ENCODE data around the gene PRRT1. TPM values are rescaled to one million over a fixed set of nuclear protein-coding genes. Genes with fewer than 3 reads are reported as not detected.
A peak's percentile ranks its signal among the peaks of the same experiment; 100 is the strongest.

Gene PRRT1
- polyA plus RNA-seq, 1 experiment, result 0.27 TPM

GRCh38 chr6:32179766-32180405 lies 28.1 kb upstream of the PRRT1 start:
- H3K27ac ChIP-seq (ENCODE audit: low read depth, low read length), result no peak overlapping the region
- no peak overlapping the region for H3K4me3 ChIP-seq (ENCODE audit: low read depth, low read length)
- no peaks in the 10 kb centered on the region for H3K27me3 ChIP-seq (ENCODE audit: control insufficient read depth, insufficient read depth, low read length)
- DNase-seq (ENCODE audit: low read depth, low spot score), result no peak
- ChIA-PET CTCF (interaction anchor here (1.6 kb wide), 1 partner anchor 15 kb away, joined by 13 read pairs; no protein-coding TSS in a partner anchor), POLR2A (interaction anchor here (1.0 kb wide), 1 partner anchor 10 kb away, joined by 4 read pairs; the partner anchor contains the start of gene PBX2)
- no peak for TF ChIP-seq CTCF (IDR thresholded peaks at IDR 0.05; ENCODE audit: low read depth, low read length)
- H3K9me3 ChIP-seq (ENCODE audit: control insufficient read depth, insufficient read depth, low read length), result peaks cover 3% of the 10 kb centered on the region; the same call in 1 of the 2 replicates

- Histone ChIP-seq H3K27me3 (ENCODE audit: control insufficient read depth, insufficient read depth, low read length) (no peaks in the 10 kb centered on the region), H3K4me3 (ENCODE audit: low read depth, low read length) (peak overlapping the region; percentile 97), H3K27ac (ENCODE audit: low read depth, low read length) (peak overlapping the region; percentile 99), H3K9me3 (ENCODE audit: control insufficient read depth, insufficient read depth, low read length) (peaks cover 3% of the 10 kb centered on the region; the same call in 1 of the 2 replicates)
- no peak for DNase-seq (ENCODE audit: low read depth, low spot score)
- TF ChIP-seq CTCF (IDR thresholded peaks at IDR 0.05; ENCODE audit: low read depth, low read length), result no peak
- CTCF ChIA-PET, result interaction anchor here (1.6 kb wide), 1 partner anchor 16 kb away, joined by 13 read pairs; no protein-coding TSS in a partner anchor
- POLR2A ChIA-PET, result interaction anchor here (0.6 to 1.0 kb wide), 2 partner anchors 11 to 1466 kb away, joined by 4 to 7 read pairs; partner anchors contain the start of gene PBX2
These were observed 27.1 kb upstream of the PRRT1 start for GRCh38 chr6:32178547-32179440.

- CTCF ChIA-PET, result interaction anchor here (0.6 to 1.3 kb wide), 3 partner anchors 13 to 58 kb away, joined by 4 to 7 read pairs (median 4); no protein-coding TSS in a partner anchor
These were observed 26.2 kb upstream of the PRRT1 start, which contains the start of gene RNF5 for GRCh38 chr6:32177788-32178546. TSS of gene RNF5 (plus strand) at chr6:32178405. CDS start at chr6:32178512, 107 bp downstream.

More at GRCh38 chr6:32177788-32178546, 26.2 kb upstream of the PRRT1 start, which contains the start of gene RNF5:
- Histone ChIP-seq H3K27me3 (ENCODE audit: control insufficient read depth, insufficient read depth, low read length) (no peaks in the 10 kb centered on the region), H3K27ac (ENCODE audit: low read depth, low read length) (peak within 1 kb of the TSS; percentile 99), H3K9me3 (ENCODE audit: control insufficient read depth, insufficient read depth, low read length) (peaks cover 3% of the 10 kb centered on the region; the same call in 1 of the 2 replicates), H3K4me3 (ENCODE audit: low read depth, low read length) (peak within 1 kb of the TSS; percentile 97)
- peak; percentile 100 for DNase-seq (ENCODE audit: low read depth, low spot score)
- POLR2A ChIA-PET, result interaction anchor here (0.5 to 1.5 kb wide), 8 partner anchors 9 to 1467 kb away, joined by 3 to 11 read pairs (median 4); partner anchors contain the start of genes ATF6B and FKBPL
- TF ChIP-seq CTCF (IDR thresholded peaks at IDR 0.05; ENCODE audit: low read depth, low read length), result no peak

Measured in AG04450 (cell line).